ENCODE measurements around the gene COX5A. TPM values are rescaled to one million over a fixed set of nuclear protein-coding genes. Genes with fewer than 3 reads are reported as not detected.

COX5A gene
- total RNA-seq, 1 experiment from 2014 or later, result 295 TPM

GRCh38 chr15:74961616-74962015, 23.7 kb upstream of the COX5A start:
- Mint-ChIP-seq H3K4me3 (ENCODE audit: unreplicated experiment) (no peak overlapping the region), H3K36me3 (ENCODE audit: insufficient read depth, unreplicated experiment) (no peaks in the 10 kb centered on the region), H3K4me1 (ENCODE audit: insufficient read depth, unreplicated experiment) (peaks cover 8% of the 10 kb centered on the region), H3K27me3 (ENCODE audit: insufficient read depth, unreplicated experiment) (no peaks in the 10 kb centered on the region), H3K9me3 (ENCODE audit: unreplicated experiment) (no peaks in the 10 kb centered on the region), H3K27ac (ENCODE audit: low read depth, unreplicated experiment) (no peak overlapping the region)
- no TSS peak for BruUV-seq (replicated peaks)
- no peak for TF ChIP-seq CTCF (IDR thresholded peaks at IDR 0.05; ENCODE audit: unreplicated experiment)
- ChIA-PET POLR2A (interaction anchor here (0.8 kb wide), 1 partner anchor 71 kb away, joined by 3 read pairs; no protein-coding TSS in a partner anchor), CTCF (interaction anchor here (0.6 to 2.3 kb wide), 2 partner anchors 11 to 243 kb away, joined by 4 to 16 read pairs; no protein-coding TSS in a partner anchor)
- no peak for DNase-seq (ENCODE audit: unreplicated experiment)
- intact Hi-C loops (cut with micrococcal nuclease), result no loop called here

DNA sequence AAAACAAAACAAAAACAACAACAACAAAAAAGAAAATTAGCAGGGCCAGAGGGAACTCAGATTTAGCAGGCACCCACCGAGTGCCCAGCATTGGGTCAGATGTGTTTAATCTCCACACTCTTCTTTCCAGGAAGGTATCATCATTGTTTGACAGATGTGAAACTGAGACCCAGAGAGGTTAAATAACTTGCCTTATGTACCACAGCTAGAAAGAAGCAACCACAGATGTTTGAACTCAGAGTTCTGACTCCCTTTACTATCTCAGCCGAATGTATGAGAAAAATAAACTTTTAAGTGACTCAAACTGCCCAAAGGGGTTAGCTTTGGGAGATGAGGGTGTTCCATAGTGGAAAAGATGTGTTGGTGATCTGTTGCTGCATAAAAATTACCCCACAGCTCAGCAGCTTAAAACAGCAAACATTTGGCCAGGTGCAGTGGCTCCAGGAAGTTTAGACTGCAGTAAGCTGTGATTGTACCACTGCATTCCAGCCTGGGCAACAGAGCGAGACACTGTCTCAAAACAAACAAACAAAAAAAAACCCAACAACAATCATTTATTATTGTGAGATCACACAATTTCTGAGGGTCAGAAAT, 23.2 kb upstream of the COX5A start:
- intact Hi-C loops (cut with micrococcal nuclease), result no loop called here
- DNase-seq (ENCODE audit: unreplicated experiment), result no peak
- H3K9me3 Mint-ChIP-seq (ENCODE audit: unreplicated experiment), result no peaks in the 10 kb centered on the region
- H3K27me3 Mint-ChIP-seq (ENCODE audit: insufficient read depth, unreplicated experiment), result no peaks in the 10 kb centered on the region
- CTCF ChIA-PET, result interaction anchor here (0.6 to 2.3 kb wide), 3 partner anchors 10 to 243 kb away, joined by 4 to 16 read pairs (median 4); no protein-coding TSS in a partner anchor
- TF ChIP-seq CTCF (IDR thresholded peaks at IDR 0.05; ENCODE audit: unreplicated experiment), result no peak
- no peaks in the 10 kb centered on the region for H3K36me3 Mint-ChIP-seq (ENCODE audit: insufficient read depth, unreplicated experiment)
- POLR2A ChIA-PET, result no interaction called here
- H3K4me1 Mint-ChIP-seq (ENCODE audit: insufficient read depth, unreplicated experiment), result peaks cover 8% of the 10 kb centered on the region
- no peak overlapping the region for H3K4me3 Mint-ChIP-seq (ENCODE audit: unreplicated experiment)
- H3K27ac Mint-ChIP-seq (ENCODE audit: low read depth, unreplicated experiment), result no peak overlapping the region
- BruUV-seq (replicated peaks), result no TSS peak

DNA sequence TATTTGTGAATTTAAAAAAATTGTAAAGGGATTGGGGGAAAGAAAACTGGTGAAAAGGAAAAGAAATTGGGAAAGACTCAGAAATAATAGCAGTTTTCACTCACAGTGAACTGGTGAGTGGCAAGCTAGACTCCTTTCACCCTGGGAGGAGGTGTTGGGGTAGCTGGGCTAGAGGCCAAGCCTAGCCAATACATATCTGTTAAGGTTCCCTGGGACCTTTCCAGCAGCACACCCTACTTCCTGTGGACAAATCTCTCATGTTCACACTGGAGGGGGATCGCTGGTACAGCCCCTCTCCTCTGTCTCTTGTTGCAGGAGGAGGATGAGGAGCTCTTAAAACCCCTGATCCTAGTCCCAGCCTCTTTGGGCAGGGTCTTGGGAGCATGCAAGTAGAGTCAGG, 22.4 kb upstream of the COX5A start:
- intact Hi-C loops (cut with micrococcal nuclease), result no loop called here
- Mint-ChIP-seq H3K27ac (ENCODE audit: low read depth, unreplicated experiment) (no peak overlapping the region), H3K36me3 (ENCODE audit: insufficient read depth, unreplicated experiment) (no peaks in the 10 kb centered on the region), H3K4me1 (ENCODE audit: insufficient read depth, unreplicated experiment) (peaks cover 8% of the 10 kb centered on the region), H3K27me3 (ENCODE audit: insufficient read depth, unreplicated experiment) (no peaks in the 10 kb centered on the region), H3K9me3 (ENCODE audit: unreplicated experiment) (no peaks in the 10 kb centered on the region), H3K4me3 (ENCODE audit: unreplicated experiment) (no peak overlapping the region)
- ChIA-PET CTCF (interaction anchor here (0.5 to 2.3 kb wide), 3 partner anchors 9 to 288 kb away, joined by 4 to 16 read pairs (median 7); no protein-coding TSS in a partner anchor), POLR2A (no interaction called here)
- no TSS peak for BruUV-seq (replicated peaks)
- no peak for DNase-seq (ENCODE audit: unreplicated experiment)
- TF ChIP-seq CTCF (IDR thresholded peaks at IDR 0.05; ENCODE audit: unreplicated experiment), result no peak

GRCh38 chr15:74959586-74959939, 21.7 kb upstream of the COX5A start:
- POLR2A ChIA-PET, result interaction anchor here (0.5 kb wide), 1 partner anchor 182 kb away, joined by 3 read pairs; no protein-coding TSS in a partner anchor
- CTCF ChIA-PET, result interaction anchor here (0.5 to 2.3 kb wide), 3 partner anchors 9 to 289 kb away, joined by 4 to 16 read pairs (median 7); no protein-coding TSS in a partner anchor
- no peak overlapping the region for H3K27ac Mint-ChIP-seq (ENCODE audit: low read depth, unreplicated experiment)
- H3K4me3 Mint-ChIP-seq (ENCODE audit: unreplicated experiment), result no peak overlapping the region
- no peak for DNase-seq (ENCODE audit: unreplicated experiment)
- no peaks in the 10 kb centered on the region for H3K27me3 Mint-ChIP-seq (ENCODE audit: insufficient read depth, unreplicated experiment)
- H3K36me3 Mint-ChIP-seq (ENCODE audit: insufficient read depth, unreplicated experiment), result no peaks in the 10 kb centered on the region
- no peaks in the 10 kb centered on the region for H3K9me3 Mint-ChIP-seq (ENCODE audit: unreplicated experiment)
- TF ChIP-seq CTCF (IDR thresholded peaks at IDR 0.05; ENCODE audit: unreplicated experiment), result no peak
- intact Hi-C loops (cut with micrococcal nuclease), result loop anchor here (10.0 kb wide), 1 partner anchor 585 kb away; no protein-coding TSS in a partner anchor
- peaks cover 2% of the 10 kb centered on the region for H3K4me1 Mint-ChIP-seq (ENCODE audit: insufficient read depth, unreplicated experiment)
- no TSS peak for BruUV-seq (replicated peaks)

Measured in MCF 10A (cell line).